ENCODE data around the gene ZBTB8A.
"Not testable (repeated sequence)": the region's sequence is repeated elsewhere in the genome, so short reads cannot be mapped to it uniquely, and the experiment has no call there.

ZBTB8A gene

DNA sequence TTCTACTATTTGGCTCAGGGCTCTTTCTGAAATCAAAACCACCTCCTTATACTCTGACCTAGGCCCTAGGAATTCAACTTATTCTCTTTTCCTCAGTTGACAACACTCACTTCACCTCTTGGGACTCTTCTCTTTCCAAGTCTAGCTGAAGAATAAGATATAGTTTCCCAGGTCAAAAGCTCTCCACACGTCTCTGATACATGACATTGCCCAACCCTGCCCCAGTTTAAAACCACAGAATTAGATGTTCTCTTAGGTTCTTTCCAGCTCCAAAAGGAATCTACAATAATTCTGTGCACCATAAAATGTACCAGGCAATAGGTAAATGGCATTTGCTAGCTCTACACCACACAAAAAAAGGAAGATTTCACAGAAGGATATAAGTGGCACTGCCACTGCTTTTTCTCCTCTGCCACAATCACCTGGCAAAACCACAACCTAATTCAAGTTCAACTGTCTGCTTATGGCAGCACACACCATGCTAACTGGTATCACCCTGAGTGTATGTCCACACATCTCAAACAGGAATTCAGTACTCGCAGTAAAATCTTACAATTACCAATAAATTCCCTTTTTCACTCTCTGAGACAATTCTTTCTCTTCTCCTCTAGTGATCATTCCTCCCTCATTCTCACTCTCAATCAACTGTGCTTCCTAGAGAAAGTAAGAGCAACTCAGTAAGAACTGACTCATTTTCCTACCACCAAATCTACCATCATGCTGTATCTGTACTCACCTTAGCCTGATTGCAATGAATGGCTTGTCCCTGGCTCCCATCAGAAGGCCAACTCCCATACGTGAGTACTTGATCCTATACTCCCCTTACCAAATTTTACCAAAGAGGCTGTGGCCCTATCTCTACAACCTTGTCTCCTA, 83.8 kb downstream of the ZBTB8A start:
- no peak for DNase-seq

DNA sequence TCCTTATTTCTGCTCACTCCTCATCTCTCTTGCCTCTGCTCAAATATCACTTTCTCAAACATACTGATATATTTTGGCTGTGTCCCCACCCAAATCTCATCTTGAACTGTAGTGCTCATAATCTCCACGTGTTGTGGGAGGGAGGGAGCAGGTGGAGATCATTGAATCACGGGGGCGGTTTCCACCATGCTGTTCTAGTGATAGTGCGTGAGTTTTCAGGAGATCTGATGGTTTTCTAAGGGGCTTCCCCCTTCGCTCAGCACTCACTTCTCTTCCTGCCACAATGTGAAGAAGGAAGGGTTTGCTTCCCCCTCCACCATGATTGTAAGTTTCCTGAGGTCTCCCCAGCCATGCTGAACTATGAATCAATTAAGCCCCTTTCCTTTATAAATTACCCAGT, 84.5 kb downstream of the ZBTB8A start:
- DNase-seq = peak in 1 of 2 donors; percentile 28

DNA sequence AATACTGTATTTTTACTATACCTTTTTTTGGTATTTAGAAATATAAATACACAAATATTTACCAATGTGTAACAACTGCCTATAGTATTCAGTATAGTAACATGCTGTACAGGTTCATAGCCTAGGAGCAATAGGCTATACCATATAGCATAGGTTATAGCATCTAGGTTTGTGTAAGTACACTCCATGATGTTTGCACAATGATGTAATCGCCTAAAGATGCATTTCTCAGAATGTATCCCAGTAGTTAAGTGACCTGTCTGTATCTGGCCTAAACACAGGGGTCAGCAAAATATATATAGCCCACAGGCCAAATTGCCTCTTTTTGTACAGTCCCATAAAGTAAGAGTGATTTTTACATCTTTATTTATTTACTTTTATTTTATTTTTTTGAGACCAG, 86.9 kb downstream of the ZBTB8A start:
- DNase-seq = no peak

DNA sequence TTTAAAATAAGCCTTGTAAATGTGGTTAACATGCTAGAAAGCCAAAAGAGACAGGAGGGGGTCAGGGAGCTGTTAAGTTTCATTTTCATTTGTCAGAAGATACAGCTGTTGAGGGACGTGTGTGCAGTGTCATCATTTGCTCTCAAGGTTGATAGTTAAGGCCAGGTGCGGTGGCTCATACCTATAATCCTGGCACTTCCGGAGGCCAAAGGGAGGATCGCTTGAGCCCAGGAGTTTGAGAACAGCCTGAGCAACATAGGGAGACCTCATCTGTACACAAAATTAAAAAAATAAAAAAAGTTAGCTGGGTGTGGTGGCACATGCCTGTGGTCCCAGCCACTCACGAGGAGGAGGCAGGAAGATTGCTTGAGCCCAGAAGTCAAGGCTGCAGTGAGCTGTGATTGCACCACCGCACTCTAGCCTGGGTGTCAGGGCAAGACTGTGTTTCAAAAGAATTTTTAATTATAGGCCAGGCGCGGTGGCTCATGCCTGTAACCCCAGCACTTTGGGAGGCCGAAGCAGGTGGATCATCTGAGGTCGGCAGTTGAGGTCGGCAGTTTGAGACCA, 88.5 kb downstream of the ZBTB8A start:
- no peak for DNase-seq

DNA sequence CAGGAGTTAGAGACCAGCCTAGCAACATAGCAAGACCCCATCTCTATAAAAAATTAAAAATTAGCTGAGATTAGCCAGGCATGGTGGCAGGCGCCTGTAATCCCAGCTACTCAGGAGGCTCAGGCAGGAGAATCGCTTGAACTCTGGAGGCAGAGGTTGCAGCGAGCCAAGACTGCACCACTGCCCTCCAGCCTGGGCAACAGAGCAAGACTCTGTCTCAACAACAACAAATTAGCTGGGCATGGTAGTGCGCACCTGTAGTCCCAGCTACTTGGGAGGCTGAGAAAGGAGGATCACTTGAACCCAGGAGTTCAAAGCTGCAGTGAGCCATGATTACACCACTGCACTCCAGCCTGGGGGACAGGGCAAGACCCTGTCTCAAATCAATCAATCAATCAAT, 90.9 kb downstream of the ZBTB8A start:
- not testable (repeated sequence) for DNase-seq

DNA sequence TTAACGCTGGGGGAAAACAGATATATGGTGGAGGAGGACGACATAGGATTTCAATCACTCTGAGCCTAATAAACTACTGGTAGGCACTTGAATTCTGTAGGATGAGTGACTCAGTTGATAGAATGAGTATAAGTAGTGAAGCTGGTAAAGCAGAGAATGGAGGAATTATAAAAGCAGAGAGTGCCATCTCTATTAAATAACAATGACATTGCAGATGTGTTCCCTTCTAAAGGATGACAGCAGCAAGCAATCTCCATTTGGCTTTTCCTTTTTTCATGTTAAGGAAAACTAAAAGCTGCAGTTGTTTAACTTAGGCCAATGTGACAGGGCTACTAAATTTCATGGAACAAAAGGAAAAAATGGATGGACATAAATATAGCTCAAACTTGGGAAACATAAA, 93.6 kb downstream of the ZBTB8A start:
- no peak for DNase-seq

DNA sequence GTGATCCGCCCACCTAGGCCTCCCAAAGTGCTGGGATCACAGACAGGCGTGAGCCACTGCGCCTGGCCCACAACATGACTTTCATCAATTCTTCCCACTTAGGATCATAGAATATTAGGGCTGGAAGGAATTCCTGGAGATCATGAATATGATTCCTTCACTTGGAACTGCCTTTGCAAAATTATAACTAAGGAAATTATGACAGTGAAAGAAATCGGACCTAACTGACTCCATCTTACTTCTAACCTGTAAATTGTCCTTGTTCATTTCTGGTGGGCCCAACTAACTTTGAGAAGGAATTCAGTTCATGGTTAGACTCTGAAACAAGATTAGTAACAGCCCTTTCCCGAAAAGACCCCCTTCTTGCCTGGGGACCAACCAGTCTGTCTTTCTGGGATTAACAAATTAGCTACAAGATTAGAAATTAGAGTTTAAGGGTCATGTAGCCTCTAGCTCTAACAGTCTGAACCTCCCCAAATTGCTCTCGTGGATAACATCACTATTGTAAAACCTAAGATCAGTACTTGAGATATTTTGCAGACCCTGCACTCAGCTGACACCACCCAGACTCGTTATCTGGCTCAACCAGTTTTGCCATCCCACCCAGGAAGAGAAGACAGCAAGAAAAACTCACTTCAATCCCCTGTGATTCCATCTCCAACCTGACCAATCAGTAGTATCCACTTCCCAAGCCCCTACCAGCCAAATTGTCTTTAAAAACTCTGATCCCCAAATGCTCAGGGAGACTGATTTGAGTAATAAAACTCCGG, 96.5 kb downstream of the ZBTB8A start:
- DNase-seq = no peak

DNA sequence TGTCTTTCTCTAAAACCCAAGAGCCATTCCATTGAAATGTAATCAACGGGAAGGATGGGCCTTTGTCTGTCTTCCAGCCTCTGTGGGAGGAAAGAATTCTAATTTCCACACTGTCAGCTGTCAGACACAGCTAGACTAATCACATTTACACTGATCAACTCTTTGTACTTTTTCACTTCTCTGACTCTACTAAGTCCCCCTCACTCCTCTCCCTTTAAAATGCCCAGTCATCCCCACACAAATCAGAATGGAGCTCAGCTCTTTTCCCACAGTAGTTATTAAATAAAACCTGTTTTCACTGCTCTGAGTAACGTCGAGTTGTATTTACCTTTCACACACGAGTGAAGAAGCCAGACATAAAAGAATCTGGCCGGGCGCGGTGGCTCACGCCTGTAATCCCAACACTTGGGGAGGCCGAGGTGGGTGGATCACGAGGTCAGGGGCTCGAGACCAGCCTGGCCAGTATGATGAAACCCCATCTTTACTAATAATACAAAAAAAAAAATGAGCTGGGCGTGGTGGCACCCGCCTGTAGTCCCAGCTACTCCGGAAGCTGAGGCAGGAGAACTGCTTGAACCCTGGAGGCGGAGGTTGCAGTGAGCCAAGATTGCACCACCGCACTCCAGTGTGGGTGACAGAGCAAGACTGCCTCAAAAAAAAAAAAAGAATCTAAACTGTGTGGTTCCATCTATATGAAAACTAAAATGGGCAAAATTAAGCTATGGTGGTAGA, 97.9 kb downstream of the ZBTB8A start:
- DNase-seq = no peak

DNA sequence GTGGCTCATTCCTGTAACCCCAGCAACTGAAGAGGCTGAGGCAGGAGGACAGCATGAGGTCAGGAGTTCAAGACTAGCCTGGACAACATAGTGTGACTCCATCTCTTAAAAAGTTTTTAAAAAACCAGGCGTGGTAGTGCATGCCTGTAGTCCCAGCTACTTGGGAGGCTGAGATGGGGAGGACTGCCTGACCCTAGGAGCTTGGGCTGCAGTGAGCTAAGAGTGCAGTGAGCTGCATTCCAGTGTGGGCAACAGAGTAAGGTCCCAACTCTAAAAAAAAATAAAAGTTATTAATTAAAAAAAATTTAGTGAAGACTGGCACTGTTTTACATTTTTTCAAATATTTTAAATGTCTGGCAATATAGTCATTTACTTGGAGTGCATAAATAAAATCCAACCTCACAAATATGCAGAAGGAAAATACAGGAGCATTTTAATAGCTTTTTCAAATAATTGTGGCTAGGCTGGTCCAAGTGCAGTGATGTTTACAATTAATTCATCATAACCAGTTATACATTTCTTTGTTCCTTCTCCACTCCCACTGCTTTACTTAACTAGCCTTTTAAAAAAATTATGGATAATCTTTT, 100.4 kb downstream of the ZBTB8A start:
- no peak for DNase-seq

DNA sequence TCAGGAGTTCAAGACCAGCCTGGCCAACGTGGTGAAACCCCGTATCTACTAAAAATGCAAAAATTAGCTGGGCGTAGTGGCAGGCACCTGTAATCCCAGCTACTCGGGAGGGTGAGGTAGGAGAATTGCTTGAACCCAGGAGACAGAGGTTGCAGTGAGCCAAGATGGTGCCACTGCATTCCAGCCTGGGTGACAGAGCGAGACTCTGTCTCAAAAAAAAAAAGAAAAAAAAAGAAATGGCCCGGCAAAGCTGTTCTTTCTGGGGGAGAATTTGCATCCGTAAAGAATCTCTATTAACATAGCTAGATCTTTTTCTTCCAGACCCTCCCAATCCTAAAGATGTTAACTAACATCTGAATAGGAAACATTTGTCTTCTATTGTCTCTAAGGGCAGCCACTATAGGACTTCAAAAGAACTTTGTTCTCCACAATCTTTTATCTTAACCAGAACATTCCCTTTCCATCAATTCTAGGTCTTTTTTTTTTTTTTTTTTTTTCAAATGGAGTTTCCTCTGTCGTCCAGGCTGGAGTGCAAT, 103.1 kb downstream of the ZBTB8A start:
- not testable (repeated sequence) for DNase-seq

DNA sequence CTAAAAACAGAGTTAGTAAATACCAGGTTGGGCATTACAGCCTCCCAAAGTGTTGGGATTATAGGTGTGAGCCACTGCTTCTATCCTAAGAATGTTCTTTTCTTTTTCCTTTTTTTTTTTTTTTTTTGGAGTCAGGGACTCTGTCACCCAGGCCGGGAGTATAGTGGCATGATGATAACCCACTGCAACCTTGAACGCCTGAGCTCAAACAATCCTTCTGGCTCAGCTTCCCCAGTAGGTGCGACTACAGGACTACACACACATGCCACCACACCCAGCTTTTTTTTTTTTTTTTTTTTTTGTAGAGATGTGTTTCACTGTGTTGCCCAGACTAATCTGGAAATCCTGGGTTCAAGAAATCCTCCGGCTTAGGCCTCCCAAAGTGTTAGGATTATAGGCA, 105.2 kb downstream of the ZBTB8A start:
- no peak for DNase-seq

DNA sequence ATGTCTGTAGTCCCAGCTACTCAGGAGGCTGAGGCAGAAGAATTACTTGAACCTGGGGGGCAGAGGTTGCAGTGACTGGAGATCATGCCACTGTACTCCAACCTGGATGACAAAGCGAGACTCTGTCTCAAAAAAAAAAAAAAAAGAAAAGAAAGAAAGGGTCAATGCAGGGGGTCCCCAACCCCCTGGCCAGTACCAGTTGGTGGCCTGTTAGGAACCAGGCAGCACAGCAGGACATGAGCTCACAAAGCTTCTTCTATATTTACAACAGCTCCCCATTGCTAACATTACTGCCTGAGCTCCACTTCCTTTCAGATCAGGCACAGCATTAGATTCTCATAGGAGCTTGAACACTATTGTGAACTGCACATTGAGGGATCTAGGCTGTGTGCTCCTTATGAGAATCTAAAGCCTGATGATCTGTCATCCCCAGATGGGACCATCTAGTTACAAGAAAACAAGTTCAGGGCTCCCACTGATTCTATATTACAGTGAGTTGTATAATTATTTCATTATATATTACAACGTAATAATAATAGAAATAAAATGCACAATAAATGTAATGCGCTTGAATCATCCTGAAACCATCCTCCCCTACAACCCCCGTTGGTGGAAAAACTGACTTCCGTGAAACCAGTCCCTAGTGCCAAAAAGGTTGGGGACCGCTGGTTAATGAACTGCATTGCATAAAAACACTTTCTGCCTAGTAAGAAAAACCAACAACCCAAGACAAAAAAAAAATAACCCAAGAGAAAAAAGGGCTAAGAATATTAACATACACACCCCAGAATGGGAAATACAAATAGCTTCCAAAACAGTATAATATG, 108.3 kb downstream of the ZBTB8A start:
- peak; percentile 9 to 31 for DNase-seq

DNA sequence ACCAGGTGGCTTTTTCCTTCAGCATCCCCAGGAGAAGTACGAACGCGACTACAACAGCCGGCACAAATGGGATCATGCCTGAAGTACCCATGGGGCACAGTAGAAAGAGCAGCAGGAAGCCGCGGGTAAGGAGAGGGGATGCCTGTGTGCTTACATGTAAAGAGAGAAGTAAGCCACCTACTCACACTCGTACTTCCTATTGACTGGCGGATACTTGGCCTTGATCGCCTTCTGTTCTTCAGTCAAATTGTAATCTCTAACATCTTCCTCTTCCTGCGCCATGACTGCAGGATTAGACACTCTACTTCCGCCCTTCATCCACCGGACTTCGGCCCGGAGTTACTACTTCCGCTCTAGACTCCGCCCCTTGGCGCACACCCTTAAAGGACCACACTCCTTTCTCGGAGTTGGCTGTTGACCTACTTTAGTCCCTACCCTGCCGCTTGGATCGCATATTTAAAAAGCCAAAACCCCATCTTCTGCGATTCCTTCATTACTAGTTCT, 111.1 kb downstream of the ZBTB8A start, which contains the start of gene ZBTB8OS:
ZBTB8OS (minus strand) TSS at position 303 of the 504 bp plus-strand sequence; CDS start at position 282, 21 bp downstream.
- peak; percentile 85 to 88 for DNase-seq

DNA sequence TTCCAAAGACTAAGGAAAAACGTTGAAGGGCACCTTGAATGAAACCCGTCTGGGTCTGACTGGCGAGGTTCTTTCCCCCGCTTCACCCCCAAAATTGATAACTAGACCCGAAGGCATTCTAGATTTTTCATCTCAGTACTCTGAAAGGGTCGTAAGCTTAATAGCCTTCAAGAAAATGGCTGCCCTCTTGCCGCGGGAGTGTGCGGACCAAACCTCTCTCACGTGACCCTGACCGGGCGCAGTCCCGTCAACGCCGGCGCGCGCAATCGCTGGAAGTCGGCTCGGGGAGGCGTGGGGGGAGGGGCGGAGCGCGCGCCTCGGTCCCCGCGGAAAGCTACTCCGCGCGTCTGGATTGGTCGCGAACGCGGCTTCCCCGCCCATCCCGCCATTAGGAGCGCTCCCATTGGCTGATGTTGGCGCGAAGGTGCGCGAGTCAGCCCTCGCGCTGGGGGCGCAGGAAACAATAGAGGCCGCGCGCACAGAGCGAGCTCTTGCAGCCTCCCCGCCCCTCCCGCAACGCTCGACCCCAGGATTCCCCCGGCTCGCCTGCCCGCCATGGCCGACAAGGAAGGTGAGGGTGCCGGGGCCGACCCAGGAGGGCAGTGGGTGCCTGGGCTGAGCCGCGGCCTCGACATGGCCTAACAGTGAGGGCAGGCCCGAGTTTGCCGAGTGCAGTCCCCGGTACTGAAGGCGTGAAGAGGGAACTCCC, 111.7 kb downstream of the ZBTB8A start, which contains the start of gene RBBP4:
RBBP4 (plus strand) TSS at position 457 of the 709 bp plus-strand sequence; CDS start at position 556, 99 bp downstream.
- peak; percentile 98 to 99 for DNase-seq

DNA sequence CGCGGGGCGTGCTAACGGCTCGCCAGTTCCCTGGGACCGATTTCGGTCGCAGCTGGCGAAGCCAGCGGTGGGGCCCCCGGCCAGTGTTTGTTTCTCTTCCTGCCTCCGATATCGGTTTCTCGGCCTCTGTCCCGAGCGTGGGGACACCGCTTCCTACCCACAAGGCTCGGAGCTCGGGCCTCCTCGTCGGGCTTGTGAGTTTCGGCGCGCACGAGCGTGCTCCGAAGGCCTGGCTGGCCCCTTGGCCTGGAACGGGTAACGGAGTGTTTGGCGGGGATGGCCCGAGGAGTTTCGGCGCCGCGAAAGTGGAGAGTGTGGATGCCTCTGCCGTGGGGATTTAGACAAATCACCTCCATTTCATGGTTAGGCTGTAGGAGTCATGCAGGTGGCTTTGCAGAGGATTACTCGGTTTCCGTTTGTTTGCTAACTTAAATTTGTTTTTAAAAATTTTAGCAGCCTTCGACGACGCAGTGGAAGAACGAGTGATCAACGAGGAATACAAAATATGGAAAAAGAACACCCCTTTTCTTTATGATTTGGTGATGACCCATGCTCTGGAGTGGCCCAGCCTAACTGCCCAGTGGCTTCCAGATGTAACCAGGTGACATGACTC, 112.3 kb downstream of the ZBTB8A start:
- DNase-seq = no peak

DNA sequence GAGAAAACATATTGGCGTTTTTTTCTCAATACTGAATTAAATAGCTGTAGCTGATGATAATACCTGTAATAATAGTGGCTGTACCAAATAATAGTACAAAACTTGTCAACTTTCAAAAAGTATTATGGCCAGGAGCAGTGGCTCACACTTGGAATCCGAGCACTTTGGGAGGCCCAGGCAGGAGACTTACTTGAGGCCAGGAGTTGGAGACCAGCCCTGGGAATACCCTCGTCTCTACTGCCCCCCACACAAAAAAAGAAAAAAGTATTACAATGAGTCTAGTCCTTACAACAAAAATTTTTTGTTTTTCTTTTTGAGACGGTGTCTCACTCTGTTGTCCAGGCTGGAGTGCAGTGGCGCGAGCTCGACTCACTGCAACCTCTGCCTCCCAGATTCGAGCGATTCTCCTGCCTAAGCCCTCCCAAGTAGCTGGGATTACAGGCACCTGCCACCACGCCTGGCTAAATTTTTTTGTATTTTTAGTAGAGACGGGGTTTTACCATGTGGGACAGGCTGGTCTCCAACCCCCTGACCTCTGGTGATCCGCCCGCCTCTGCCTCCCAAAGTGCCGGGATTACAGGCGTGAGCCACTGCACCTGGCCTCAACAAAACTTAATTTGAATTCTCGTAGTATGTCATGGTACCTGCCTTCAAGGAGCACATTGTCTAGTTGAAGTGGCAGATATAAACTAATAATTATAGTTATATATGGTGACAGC, 113.2 kb downstream of the ZBTB8A start:
- DNase-seq = no peak

All from activated CD4-positive, alpha-beta T cell treated with anti-CD3 and anti-CD28 coated beads for 4 hours (primary cell).